Activated CD4-positive, alpha-beta T cell treated with anti-CD3 and anti-CD28 coated beads, Interleukin-10, Interleukin-2, amounts not matched to agents 100 ng/mL and 50 ng/mL, durations not matched to agents 16 hours and 8 hours (primary cell): ENCODE measurements around the gene OIP5.
"Not testable (repeated sequence)": the region's sequence is repeated elsewhere in the genome, so short reads cannot be mapped to it uniquely, and the experiment has no call there.

Source experiments
- DNase-seq: peaks from one replicate; pipeline ENCODE4 v3.0.0-alpha.2; 2020

The OIP5 gene

DNA sequence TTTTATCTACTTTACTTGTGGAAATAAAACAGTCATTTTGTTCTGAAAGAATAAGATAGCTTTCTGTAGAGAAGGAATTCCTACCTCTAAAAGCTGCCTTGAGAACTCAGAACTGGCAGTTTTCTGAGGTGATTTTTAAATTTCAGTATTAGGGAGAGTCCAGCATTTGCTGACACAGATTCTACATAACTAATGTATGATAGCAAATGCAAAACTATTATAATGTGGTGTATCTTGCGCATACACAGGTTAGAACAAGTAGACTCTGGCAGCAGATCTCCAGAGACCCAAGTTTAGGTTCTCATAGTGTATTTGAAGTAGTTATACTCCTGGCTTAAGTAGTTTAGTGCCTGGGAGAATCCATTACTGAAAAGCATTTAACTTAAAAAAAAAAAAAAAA is 30.8 kb downstream of the OIP5 start:
- no peak for DNase-seq

- DNase-seq: not testable (repeated sequence)
These were observed 31.3 kb downstream of the OIP5 start for GRCh38 chr15:41301139-41301538.

- DNase-seq: no peak
These were observed 39.9 kb downstream of the OIP5 start for GRCh38 chr15:41292521-41292920.

DNA sequence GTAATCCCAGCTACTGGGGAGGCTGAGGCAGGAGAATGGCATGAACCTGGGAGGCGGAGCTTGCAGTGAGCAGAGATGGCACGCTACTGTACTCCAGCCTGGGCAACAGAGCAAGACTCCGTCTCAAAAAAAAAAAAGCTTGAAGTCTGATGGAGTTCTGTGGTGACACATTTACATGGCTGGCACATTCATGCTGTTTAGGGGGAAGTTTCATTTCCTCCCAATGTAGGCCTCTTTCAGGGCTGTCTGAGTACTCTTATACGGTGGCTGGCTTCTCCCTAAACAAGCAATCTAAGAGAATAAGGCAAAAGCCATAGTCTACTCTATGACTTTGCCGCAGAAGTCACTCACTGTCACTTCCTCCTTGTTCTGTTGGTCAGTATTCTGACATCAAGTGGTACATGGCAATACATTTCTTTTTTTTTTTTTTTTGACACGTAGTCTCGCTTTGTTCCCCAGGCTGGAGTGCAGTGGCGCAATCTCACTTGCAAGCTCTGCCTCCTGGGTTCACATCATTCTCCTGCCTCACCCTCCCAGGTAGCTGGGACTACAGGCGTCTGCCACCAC is 41.2 kb downstream of the OIP5 start:
- DNase-seq: peak; percentile 10

- DNase-seq: no peak
These were observed 42.4 kb downstream of the OIP5 start for GRCh38 chr15:41289953-41290352.

DNA sequence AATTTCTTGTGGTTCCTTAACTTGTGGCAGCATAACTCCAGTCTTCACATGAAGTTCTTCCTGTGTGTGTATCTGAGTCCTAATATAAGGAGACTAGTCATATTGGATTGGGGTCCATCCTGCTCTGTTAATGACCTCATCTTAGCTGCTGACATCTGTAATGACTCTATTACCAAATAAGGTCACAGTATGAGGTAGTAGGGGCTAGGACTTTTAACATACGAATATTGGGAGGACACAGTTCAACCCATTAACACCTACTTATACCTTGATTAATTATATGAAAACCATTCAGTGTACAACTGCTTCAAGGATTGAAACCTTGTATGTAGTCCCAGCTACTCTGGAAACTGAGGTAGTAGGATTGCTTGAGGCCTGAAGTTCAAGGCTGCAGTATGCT is 43.9 kb downstream of the OIP5 start:
- peak; percentile 18 for DNase-seq

DNA sequence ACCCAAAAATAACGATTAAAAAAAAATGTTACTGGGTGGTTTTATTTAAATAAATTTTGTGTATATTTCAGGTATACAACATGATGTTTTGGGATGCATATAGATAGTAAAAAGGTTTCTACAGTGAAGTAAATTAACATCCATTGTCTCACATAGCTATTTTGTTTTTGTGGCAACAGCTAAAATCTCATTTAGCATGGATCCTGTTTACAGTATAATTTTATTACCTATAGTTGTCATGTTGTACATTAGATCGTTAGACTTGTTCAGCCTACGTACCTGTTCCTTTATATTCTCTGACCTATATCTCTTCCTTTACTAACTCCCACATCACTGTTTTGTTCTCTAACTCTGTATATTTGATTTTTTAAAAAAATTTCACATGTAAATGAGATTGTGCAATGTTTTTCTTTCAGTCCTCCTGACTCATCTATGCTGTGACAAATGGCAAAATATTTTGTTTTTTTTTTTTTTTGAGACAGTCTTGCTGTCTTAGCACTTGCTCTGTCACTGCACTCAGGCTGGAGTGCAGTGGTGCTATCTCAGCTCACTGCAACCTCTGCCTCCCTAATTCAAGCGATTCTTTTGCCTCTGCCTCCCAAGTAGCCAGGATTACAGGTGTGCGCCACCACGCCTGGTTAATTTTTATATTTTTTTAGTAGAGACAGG is 45.6 kb downstream of the OIP5 start:
- DNase-seq: no peak

GRCh38 chr15:41285285-41285684 is 47.1 kb downstream of the OIP5 start:
- DNase-seq: no peak

- DNase-seq: peak; percentile 55
These were observed 47.8 kb downstream of the OIP5 start for GRCh38 chr15:41284427-41285177.

GRCh38 chr15:41283653-41284426 is 48.6 kb downstream of the OIP5 start:
- peak; percentile 99 for DNase-seq

DNA sequence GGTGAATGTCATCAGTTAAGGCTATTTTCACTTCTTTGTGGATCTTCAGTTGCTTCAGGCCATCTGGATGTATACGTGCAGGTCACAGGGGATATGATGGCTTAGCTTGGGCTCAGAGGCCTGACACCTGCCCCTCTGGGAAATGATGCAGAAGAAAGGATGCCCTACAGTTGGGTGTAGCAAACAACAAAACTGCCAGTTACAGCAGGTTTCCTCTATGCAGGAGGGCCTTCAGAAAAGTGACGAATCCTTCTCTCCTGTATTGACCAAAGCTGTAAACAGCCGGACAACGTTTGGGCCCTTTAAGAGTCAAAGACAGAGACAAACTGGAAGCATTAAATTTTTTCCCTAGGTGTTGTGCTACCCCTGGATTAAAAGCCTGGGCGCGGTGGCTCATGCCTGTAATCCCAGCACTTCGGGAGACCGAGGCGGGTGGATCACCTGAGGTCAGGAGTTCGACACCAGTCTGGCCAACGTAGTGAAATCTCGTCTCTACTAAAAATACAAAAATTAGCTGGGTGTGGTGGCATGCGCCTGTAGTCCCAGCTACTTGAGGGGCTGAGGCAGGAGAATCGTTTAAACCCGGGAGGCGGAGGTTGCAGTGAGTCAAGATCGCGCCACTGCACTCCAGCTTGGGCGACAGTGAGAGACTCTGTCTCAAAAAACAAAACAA is 49.3 kb downstream of the OIP5 start:
- DNase-seq: peak; percentile 11

GRCh38 chr15:41282436-41282835 is 50.0 kb downstream of the OIP5 start:
- not testable (repeated sequence) for DNase-seq

DNA sequence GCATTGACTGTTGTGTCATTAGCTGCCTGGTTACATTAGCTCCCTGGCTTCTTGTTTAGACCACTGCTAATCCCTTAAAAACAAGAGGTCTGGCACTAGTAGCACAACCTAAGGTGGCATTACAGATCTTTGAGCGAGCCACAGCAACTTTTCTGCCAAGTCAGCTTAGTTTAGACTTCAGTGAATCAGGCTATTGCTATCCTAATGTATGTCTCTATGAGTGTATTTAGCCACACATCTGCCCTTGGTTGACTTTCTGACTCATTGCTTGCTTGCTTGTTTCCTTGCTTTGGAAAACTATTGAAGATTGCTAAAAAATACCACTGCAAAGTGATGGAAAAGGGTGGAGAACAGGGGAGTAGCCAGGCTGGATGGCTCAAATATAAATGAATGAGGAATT is 51.2 kb downstream of the OIP5 start:
- no peak for DNase-seq

DNA sequence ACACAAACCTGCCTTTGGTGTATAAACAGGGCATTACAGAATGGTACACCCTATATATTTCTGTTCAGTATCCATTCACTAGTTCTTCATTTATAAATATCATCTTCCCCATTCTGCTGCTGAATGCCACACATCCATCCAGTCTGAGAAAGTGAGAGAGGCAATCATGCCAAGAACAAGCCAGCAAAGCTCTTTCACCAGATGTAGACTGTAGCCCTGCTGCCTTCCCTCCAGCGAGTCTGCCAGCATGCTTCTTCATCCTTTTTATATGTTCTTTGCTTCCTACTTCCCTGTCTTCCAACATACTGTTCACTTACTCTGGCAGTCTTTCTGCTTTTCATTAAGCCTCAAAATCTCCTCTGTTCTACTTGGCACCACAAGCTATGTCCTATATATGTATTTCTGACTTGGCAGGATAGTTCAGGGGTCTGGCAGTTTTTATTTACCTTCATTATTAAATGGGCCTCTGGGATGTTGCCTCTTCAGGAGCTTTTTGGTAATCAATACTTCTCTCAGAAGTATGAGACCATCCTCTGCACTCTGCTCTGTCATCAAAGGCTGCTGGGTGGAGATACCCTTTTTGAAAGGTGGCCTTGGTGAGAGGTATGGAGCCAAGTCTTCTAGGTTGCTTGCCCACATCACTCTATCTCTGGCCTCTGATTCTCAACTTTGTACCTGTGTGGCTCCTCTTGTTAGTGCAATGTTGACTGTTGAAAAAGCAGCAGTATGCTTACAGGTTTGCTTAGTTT is 52.7 kb downstream of the OIP5 start:
- no peak for DNase-seq

DNA sequence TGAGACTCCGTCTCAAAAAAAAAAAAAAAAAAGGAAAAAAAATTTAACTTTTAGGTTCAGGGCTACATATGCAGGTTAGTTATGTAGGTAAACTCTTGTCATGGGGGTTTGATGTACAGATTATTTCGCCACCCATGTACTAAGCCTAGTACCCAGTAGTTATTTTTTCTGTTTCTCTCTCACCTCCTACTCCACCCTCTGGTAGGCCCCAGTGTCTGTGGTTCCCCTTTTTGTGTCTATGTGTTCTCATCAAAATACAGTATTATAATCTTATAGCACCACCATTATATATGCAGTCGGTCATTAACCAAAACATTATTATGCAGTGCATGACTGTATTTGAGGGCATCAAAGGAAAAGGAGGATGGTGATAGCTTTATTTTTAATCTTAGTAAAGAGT is 54.1 kb downstream of the OIP5 start:
- DNase-seq: no peak

GRCh38 chr15:41276831-41277230 is 55.6 kb downstream of the OIP5 start:
- peak; percentile 9 for DNase-seq

DNA sequence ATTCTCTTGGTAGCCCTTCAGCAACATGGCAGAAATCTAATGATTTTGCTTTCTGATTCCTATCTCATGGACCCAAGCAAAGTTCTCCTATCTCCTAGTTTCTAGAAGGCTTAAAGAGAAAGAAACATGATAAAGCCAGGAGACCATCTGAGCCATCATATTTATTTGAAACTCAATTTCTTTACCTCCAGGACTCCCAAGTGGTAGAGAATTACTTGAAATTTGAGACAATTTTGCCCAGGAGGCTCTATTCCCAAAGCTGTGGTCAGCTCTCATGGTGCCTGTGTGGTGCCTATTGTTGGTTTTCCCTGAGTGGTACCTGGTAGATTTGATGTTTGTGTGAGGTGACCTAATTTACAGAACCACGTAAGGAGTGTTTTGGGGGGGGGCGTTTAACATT is 62.5 kb downstream of the OIP5 start:
- DNase-seq: no peak

DNA sequence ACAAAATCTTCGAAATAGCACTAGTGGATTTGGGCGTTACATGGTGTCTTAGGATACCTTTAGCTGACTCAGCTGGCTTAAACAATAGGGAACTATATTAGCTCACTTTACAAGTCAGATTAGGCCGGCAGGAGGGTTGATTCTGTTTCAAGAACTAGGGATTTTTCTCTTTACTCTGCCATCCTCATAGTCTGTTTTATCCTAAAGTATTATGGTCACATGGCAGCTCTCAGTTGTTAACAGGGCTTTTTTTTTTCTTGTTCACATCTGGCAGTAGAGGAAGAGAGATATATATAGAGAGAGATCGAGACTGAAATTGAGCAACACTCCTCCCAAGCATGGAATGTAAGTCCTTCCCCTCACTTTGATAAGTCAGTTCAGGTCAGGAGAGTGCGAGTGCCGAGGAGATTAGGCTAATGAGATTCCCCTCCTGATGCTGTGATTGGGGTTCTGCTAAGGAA is 68.5 kb downstream of the OIP5 start:
- no peak for DNase-seq

GRCh38 chr15:41262571-41262970 is 69.8 kb downstream of the OIP5 start:
- DNase-seq: no peak

GRCh38 chr15:41260924-41261323 is 71.5 kb downstream of the OIP5 start:
- DNase-seq: not testable (repeated sequence)

DNA sequence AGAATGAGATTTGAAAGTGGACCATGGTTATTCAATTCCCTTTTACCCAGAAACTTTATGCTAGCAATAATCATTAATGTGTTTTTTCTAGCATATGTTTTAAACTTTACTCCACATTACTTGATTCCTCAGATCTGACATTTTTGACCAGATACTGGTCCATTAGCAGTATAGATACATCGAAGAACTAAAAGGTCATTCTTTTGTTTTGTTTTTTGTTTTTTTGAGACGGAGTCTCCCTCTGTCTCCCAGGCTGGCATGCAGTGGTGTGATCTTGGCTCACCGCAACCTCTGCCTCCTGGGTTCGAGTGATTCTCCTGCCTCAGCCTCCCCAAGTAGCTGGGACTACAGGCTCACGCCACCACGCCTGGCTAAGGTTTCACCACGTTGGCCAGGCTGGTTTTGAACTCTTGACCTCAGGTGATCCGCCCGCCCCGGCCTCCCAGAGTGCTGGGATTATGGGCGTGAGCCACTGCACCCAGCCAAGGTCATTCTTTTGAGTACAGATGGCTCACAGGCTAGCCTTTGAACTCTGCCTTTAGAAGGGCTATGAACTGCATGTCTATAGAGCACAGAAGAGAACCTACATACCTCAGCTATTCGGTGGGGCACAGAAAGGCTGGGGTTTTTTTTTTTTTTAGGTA is 72.7 kb downstream of the OIP5 start:
- no peak for DNase-seq
